ENCODE results near the gene NDUFB10.

The NDUFB10 gene

DNA sequence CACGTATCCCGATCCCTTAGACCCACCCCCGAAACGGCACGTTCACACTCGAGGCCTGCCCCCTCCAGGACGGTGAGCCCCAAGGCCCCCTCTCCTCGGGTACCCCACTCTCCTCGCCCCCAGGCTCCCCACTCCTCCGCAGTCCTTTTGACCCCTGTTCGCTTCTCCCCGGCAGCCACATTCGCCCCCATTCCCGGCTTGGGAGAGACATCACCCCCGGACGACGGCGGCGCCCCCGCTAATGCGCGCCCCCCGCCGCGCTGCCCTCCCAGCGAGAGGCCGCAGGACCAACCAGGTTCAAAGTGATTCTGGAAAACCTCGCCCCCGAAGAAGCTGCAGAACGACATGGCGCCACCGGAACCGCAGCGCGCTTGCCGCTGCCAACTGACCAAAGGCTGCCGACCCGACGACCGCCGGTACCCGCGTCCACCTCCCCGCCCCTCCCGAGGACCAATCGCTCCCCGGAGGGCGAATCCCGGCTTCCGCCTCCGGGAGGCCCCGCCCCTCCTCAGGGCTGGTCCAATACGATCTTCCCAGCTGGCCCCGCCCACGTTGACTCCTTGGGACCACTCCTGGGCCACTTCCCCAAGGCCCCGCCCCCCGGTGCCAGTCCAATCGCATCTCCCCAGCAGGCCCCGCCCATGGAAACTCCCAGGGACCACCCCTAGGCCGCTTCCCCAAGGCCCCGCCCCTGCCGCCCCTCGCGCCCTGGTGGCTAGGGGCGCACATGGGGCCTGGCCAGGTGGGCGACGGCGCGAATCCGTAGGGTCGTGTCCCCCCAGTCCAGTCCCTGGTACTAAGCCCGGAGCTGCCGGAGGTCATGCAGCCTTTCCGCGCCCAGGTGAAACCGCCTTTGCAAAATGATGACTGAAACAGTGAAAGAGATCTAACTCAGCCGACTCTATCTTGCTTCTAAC lies 16.3 kb upstream of the NDUFB10 start, which contains the start of gene MSRB1:
Gene MSRB1, minus strand, starts transcription at position 390 of the 917 bp plus-strand sequence. Its CDS starts 43 bp downstream, at position 347.
- TF ChIP-seq, protein P1, sequence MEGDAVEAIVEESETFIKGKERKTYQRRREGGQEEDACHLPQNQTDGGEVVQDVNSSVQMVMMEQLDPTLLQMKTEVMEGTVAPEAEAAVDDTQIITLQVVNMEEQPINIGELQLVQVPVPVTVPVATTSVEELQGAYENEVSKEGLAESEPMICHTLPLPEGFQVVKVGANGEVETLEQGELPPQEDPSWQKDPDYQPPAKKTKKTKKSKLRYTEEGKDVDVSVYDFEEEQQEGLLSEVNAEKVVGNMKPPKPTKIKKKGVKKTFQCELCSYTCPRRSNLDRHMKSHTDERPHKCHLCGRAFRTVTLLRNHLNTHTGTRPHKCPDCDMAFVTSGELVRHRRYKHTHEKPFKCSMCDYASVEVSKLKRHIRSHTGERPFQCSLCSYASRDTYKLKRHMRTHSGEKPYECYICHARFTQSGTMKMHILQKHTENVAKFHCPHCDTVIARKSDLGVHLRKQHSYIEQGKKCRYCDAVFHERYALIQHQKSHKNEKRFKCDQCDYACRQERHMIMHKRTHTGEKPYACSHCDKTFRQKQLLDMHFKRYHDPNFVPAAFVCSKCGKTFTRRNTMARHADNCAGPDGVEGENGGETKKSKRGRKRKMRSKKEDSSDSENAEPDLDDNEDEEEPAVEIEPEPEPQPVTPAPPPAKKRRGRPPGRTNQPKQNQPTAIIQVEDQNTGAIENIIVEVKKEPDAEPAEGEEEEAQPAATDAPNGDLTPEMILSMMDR (IDR thresholded peaks at IDR 0.05) = no peak

DNA sequence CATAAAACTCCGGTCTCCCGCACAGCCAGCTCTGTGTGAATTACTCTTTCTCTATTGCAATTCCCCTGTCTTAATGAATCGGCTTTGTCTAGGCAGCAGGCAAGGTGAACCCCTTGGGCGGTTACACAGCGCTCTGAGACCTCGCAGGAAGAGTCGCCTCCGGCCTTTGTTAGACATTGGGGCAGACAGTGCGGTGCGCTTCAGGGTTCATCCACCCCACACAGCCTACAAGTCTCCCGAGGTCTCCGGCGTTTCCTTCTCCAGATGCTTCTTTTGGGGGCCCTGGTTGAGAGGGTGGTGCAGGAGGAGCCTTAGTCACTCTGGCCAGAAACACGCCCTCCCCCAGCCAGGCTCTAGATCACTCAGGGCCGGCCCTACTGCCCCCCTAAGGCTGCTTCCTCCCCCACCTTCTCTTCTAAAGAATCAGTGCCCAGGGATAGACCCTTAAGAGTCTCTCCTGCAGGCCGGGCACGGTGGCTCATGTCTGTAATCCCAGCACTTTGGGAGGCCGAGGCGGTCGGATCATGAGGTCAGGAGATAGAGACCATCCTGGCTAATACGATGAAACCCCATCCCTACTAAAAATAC lies 14.6 kb upstream of the NDUFB10 start:
- no peak overlapping the region for H3K27ac ChIP-seq
- no peak overlapping the region for H3K4me3 ChIP-seq
- no peak for DNase-seq (ENCODE audit: low spot score)
- TF ChIP-seq, protein P1 (IDR thresholded peaks at IDR 0.05) = no peak

More for the DNA sequence above, 16.3 kb upstream of the NDUFB10 start, which contains the start of gene MSRB1:
- peak; percentile 99 for DNase-seq (ENCODE audit: low spot score)
- Histone ChIP-seq H3K4me3 (peak within 1 kb of the TSS; percentile 91), H3K27ac (peak within 1 kb of the TSS; percentile 75 to 88)

- no peak overlapping the region for H3K27ac ChIP-seq
- TF ChIP-seq, protein P1 (IDR thresholded peaks at IDR 0.05) = no peak
- H3K4me3 ChIP-seq = no peak overlapping the region
- DNase-seq (ENCODE audit: low spot score) = no peak
These were observed 13.6 kb upstream of the NDUFB10 start for GRCh38 chr16:1945559-1946391.

GRCh38 chr16:1946495-1947368 lies 12.6 kb upstream of the NDUFB10 start:
- no peak for DNase-seq (ENCODE audit: low spot score)
- H3K4me3 ChIP-seq = no peak overlapping the region
- TF ChIP-seq, protein P1 (IDR thresholded peaks at IDR 0.05) = no peak
- no peak overlapping the region for H3K27ac ChIP-seq

- Histone ChIP-seq H3K4me3 (no peak overlapping the region), H3K27ac (no peak overlapping the region)
- TF ChIP-seq, protein P1 (IDR thresholded peaks at IDR 0.05) = no peak
- no peak for DNase-seq (ENCODE audit: low spot score)
These were observed 12.0 kb upstream of the NDUFB10 start for GRCh38 chr16:1947369-1947670.

DNA sequence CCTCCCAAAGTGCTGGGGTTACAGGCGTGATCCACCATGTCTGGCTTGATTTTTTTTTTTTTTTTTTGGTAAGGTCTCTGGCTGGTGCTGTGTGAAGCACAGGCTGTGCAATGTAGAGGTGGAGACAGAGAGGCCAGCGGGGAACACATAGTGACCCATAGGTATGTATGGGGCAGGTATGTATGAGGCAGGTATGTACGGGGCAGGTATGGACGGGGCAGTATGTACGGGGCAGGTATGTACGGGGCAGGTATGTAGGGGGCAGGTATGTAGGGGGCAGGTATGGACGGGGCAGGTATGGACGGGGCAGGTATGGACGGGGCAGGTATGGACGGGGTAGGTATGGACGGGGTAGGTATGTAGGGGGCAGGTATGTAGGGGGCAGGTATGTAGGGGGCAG lies 9.8 kb upstream of the NDUFB10 start:
- no peak overlapping the region for H3K27ac ChIP-seq
- no peak for DNase-seq (ENCODE audit: low spot score)
- TF ChIP-seq, protein P1 (IDR thresholded peaks at IDR 0.05) = no peak
- H3K4me3 ChIP-seq = no peak overlapping the region

Measured in coronary artery (tissue), 2 donors.